CD4-positive, alpha-beta T cell (primary cell): Measurements from ENCODE around the gene LASP1. TPM values are rescaled to one million over a fixed set of nuclear protein-coding genes. Genes with fewer than 3 reads are reported as not detected.
A peak's percentile ranks its signal among the peaks of the same experiment; 100 is the strongest.

Experiments
- ATAC-seq: fragments of 200-7000 bp; cut with Tn5 transposase; one replicate; pipeline ENCODE4 v1.10.0; 2022; ENCODE audit warnings: mild to moderate bottlenecking; ENCODE audit not compliant: poor library complexity
- CTCF ChIA-PET: fragments of 350-600 bp; sonication (Branson Sonifier 250); formaldehyde crosslinking; loops from one replicate; lab custom pipeline; 2021; ENCODE audit warnings: antibody characterized with exemption, inconsistent platforms; lab: Charles Lee
- POLR2A ChIA-PET: fragments of 350-600 bp; sonication (Branson Sonifier 250); formaldehyde crosslinking; loops from one replicate; lab custom pipeline; 2021; ENCODE audit warnings: antibody characterized with exemption, inconsistent platforms; lab: Charles Lee
- DNase-seq, 14 experiments: peaks; one replicate each; pipeline ENCODE4 v3.0.0-alpha.2; 2013 to 2020; ENCODE audit warnings: mixed read lengths in 2 of 14
- H3K27ac ChIP-seq, 2 donors: one replicate each; pipeline versions ENCODE4 v1.5.1 to v1.7.0; 2013; ENCODE audit warnings: low read length in 2 of 2, low read depth in 1 of 2, mild to moderate bottlenecking in 1 of 2
- H3K27me3 ChIP-seq, 2 experiments: 1 replicate in 1 of 2; 2 replicates in 1 of 2; pipeline versions ENCODE4 v1.6.1 to v1.7.0; 2013; ENCODE audit warnings: low read length in 2 of 2, control low read depth in 1 of 2, mild to moderate bottlenecking in 1 of 2, moderate library complexity in 1 of 2; ENCODE audit not compliant: insufficient read depth in 2 of 2, control insufficient read depth in 1 of 2
- H3K36me3 ChIP-seq: one replicate; pipeline ENCODE4 v1.6.1; 2013; ENCODE audit warnings: low read length, control low read depth; ENCODE audit not compliant: insufficient read depth
- H3K4me1 ChIP-seq: one replicate; pipeline ENCODE4 v1.6.1; 2013; ENCODE audit warnings: low read length, control low read depth; ENCODE audit not compliant: insufficient read depth
- H3K4me3 ChIP-seq: one replicate; pipeline ENCODE4 v1.5.1; 2013; ENCODE audit warnings: mild to moderate bottlenecking, low read length, moderate library complexity
- H3K9me3 ChIP-seq, 2 experiments: 1 replicate in 1 of 2; 2 replicates in 1 of 2; pipeline versions ENCODE4 v1.6.1 to v1.7.0; 2013; ENCODE audit warnings: low read length in 2 of 2, mild to moderate bottlenecking in 2 of 2, control low read depth in 1 of 2, moderate library complexity in 1 of 2; ENCODE audit not compliant: control insufficient read depth in 1 of 2, insufficient read depth in 1 of 2
- H3K27ac Mint-ChIP-seq: one replicate; pipeline ENCODE4 v1.8.0; 2020; ENCODE audit warnings: mixed read lengths
- H3K27me3 Mint-ChIP-seq: one replicate; pipeline ENCODE4 v1.8.0; 2021; ENCODE audit warnings: mixed read lengths
- H3K36me3 Mint-ChIP-seq: one replicate; pipeline ENCODE4 v1.8.0; 2021; ENCODE audit warnings: low read depth, mixed read lengths
- H3K4me1 Mint-ChIP-seq: one replicate; pipeline ENCODE4 v1.8.0; 2021; ENCODE audit warnings: low read depth, mixed read lengths
- H3K4me3 Mint-ChIP-seq: one replicate; pipeline ENCODE4 v1.8.0; 2020; ENCODE audit warnings: mild to moderate bottlenecking, mixed read lengths
- H3K9me3 Mint-ChIP-seq: one replicate; pipeline ENCODE4 v1.8.0; 2020; ENCODE audit warnings: mixed read lengths
- CTCF ChIP-seq: fragments of 200-600 bp; IDR thresholded peaks from one replicate; pipeline ENCODE4 v1.8.0; 2022; ENCODE audit warnings: antibody characterized with exemption, mild to moderate bottlenecking
- intact Hi-C, 2 experiments: fragments of 100-400 bp; cut with DNase I in 1 of 2; cut with micrococcal nuclease in 1 of 2; formaldehyde crosslinking; loops; one replicate each; pipeline versions ENCODE4 v1.15.1 to v1.9.0; 2023 to 2025; cut with DNase I, micrococcal nuclease
- total RNA-seq, 174 experiments: library from RNA in 2 of 174; stranded (reverse) in 2 of 174; gene quantifications; one replicate each; pipeline ENCODE4 v1.2.3 and lab custom pipeline; 2021 to 2026

Gene LASP1
- total RNA-seq, 2 experiments from 2014 or later: 50.1 to 50.5 TPM

GRCh38 chr17:38896346-38896954, 26.6 kb downstream of the LASP1 start:
- peaks cover 62% of the 10 kb centered on the region for H3K36me3 Mint-ChIP-seq
- Histone ChIP-seq H3K27me3 (no peaks in the 10 kb centered on the region), H3K9me3 (no peaks in the 10 kb centered on the region), H3K36me3 (peaks cover 57% of the 10 kb centered on the region), H3K27ac (peak overlapping the region; percentile 90 to 94), H3K4me3 (no peak overlapping the region), H3K4me1 (peaks cover 96% of the 10 kb centered on the region)
- peaks cover 83% of the 10 kb centered on the region for H3K4me1 Mint-ChIP-seq
- no peak overlapping the region for H3K4me3 Mint-ChIP-seq
- H3K27me3 Mint-ChIP-seq: no peaks in the 10 kb centered on the region
- no peak for ATAC-seq
- no peak for DNase-seq
- H3K9me3 Mint-ChIP-seq: no peaks in the 10 kb centered on the region
- POLR2A ChIA-PET: interaction anchor here (3.6 to 4.5 kb wide), 3 partner anchors 12 to 43 kb away, joined by 29 to 54 read pairs (median 37); partner anchors contain the start of genes LASP1 and RPL23
- H3K27ac Mint-ChIP-seq: peak overlapping the region; percentile 94
- intact Hi-C loops: loop anchor here in 1 of 2 experiments (5.0 kb wide), 1 partner anchor 44 kb away; the partner anchor contains the start of gene RPL23
- TF ChIP-seq CTCF: no peak
- CTCF ChIA-PET: interaction anchor here (1.2 kb wide), 1 partner anchor 28 kb away, joined by 4 read pairs; no protein-coding TSS in a partner anchor

- ATAC-seq (no peak), DNase-seq (no peak)
- intact Hi-C loops: loop anchor here in 1 of 2 experiments (5.0 kb wide), 1 partner anchor 45 kb away; the partner anchor contains the start of gene RPL23
- H3K9me3 ChIP-seq: no peaks in the 10 kb centered on the region
- H3K36me3 Mint-ChIP-seq: peaks cover 55% of the 10 kb centered on the region
- H3K36me3 ChIP-seq: peaks cover 55% of the 10 kb centered on the region
- no peak overlapping the region for H3K4me3 ChIP-seq
- H3K4me1 ChIP-seq: peaks cover 96% of the 10 kb centered on the region
- no peak for TF ChIP-seq CTCF
- H3K27ac ChIP-seq: peak overlapping the region; percentile 90 to 94
- no peaks in the 10 kb centered on the region for H3K27me3 Mint-ChIP-seq
- H3K27ac Mint-ChIP-seq: peak overlapping the region; percentile 94
- H3K4me1 Mint-ChIP-seq: peaks cover 76% of the 10 kb centered on the region
- H3K4me3 Mint-ChIP-seq: no peak overlapping the region
- H3K9me3 Mint-ChIP-seq: no peaks in the 10 kb centered on the region
- CTCF ChIA-PET: interaction anchor here (1.2 to 3.2 kb wide), 2 partner anchors 26 to 27 kb away, joined by 4 to 16 read pairs; no protein-coding TSS in a partner anchor
- no peaks in the 10 kb centered on the region for H3K27me3 ChIP-seq
- POLR2A ChIA-PET: interaction anchor here (1.1 to 4.5 kb wide), 7 partner anchors 12 to 72 kb away, joined by 3 to 54 read pairs (median 12); partner anchors contain the start of genes LASP1 and RPL23
Measured at GRCh38 chr17:38897176-38897575, 27.3 kb downstream of the LASP1 start.

GRCh38 chr17:38897671-38898290, 27.9 kb downstream of the LASP1 start:
- no peaks in the 10 kb centered on the region for H3K9me3 Mint-ChIP-seq
- ChIA-PET POLR2A (interaction anchor here (0.7 to 4.5 kb wide), 11 partner anchors 13 to 339 kb away, joined by 3 to 54 read pairs (median 4); partner anchors contain the start of genes LASP1, RPL19 and RPL23), CTCF (interaction anchor here (2.1 to 3.2 kb wide), 3 partner anchors 26 to 28 kb away, joined by 8 to 16 read pairs (median 13); partner anchors contain the start of gene LASP1)
- Histone ChIP-seq H3K9me3 (no peaks in the 10 kb centered on the region), H3K27ac (peak overlapping the region; percentile 90 to 94), H3K4me1 (peaks cover 95% of the 10 kb centered on the region), H3K4me3 (peak overlapping the region; percentile 45), H3K27me3 (no peaks in the 10 kb centered on the region), H3K36me3 (peaks cover 53% of the 10 kb centered on the region)
- ATAC-seq (no peak), DNase-seq (peak in 1 of 14 experiments; percentile 20)
- peak overlapping the region; percentile 87 for H3K4me3 Mint-ChIP-seq
- TF ChIP-seq CTCF: no peak
- peaks cover 54% of the 10 kb centered on the region for H3K36me3 Mint-ChIP-seq
- H3K27me3 Mint-ChIP-seq: no peaks in the 10 kb centered on the region
- peak overlapping the region; percentile 94 for H3K27ac Mint-ChIP-seq
- intact Hi-C loops: loop anchor here (2.0 to 5.0 kb wide), 2 partner anchors 27 to 45 kb away; partner anchors contain the start of genes LASP1 (in 2 of the 2) and RPL23 (in 1 of the 2)
- H3K4me1 Mint-ChIP-seq: peaks cover 70% of the 10 kb centered on the region
